GM13976 (cell line): ENCODE data around the gene TIRAP.
"Not testable (repeated sequence)": the region's sequence is repeated elsewhere in the genome, so short reads cannot be mapped to it uniquely, and the experiment has no call there.

Source experiments
- DNase-seq: peaks from one replicate; pipeline ENCODE4 v3.0.0; 2012; ENCODE audit warnings: low spot score
- CTCF ChIP-seq: IDR thresholded peaks from 2 replicates; pipeline ENCODE4 v1.5.1; 2012; ENCODE audit warnings: borderline replicate concordance, mild to moderate bottlenecking; ENCODE audit not compliant: insufficient read depth; ENCODE audit errors: extremely low read depth, missing control alignments, control extremely low read depth
- in situ Hi-C: fragments of 300-500 bp; cut with MboI; formaldehyde crosslinking; loops from one replicate; pipeline ENCODE4 v1.12.0; 2022; ENCODE audit warnings: low sequenced_read_pairs, mixed read lengths, inconsistent platforms; ENCODE audit not compliant: unreplicated experiment

TIRAP gene

GRCh38 chr11:126282736-126283591, at the start of gene TIRAP:
TSS of gene TIRAP (plus strand) at chr11:126283093. CDS start at chr11:126290895, 7,802 bp downstream.
- TF ChIP-seq CTCF: no peak
- DNase-seq: peak; percentile 73
- in situ Hi-C loops: no loop called here

GRCh38 chr11:126233391-126233790, 49.5 kb upstream of the TIRAP start:
- TF ChIP-seq CTCF: no peak
- in situ Hi-C loops: no loop called here
- DNase-seq: no peak

- DNase-seq: no peak
- TF ChIP-seq CTCF: no peak
- in situ Hi-C loops: no loop called here
Observed at GRCh38 chr11:126246636-126247035, 36.3 kb upstream of the TIRAP start.

- in situ Hi-C loops: no loop called here
- DNase-seq: no peak
- TF ChIP-seq CTCF: no peak
Observed at GRCh38 chr11:126253265-126253664, 29.6 kb upstream of the TIRAP start.

GRCh38 chr11:126254819-126255218, 28.1 kb upstream of the TIRAP start:
- in situ Hi-C loops: no loop called here
- DNase-seq: no peak
- no peak for TF ChIP-seq CTCF

GRCh38 chr11:126255507-126255906, 27.4 kb upstream of the TIRAP start:
- DNase-seq, in situ Hi-C loops: not testable (repeated sequence)

GRCh38 chr11:126256216-126256615, 26.7 kb upstream of the TIRAP start:
- in situ Hi-C loops: no loop called here
- no peak for TF ChIP-seq CTCF
- no peak for DNase-seq
